Nephron (organoid): ENCODE data around the gene ZNF268.

Experiments
- H3K27ac Mint-ChIP-seq, 3 experiments: 2 replicates each; pipeline ENCODE4 v1.8.0; 2020; ENCODE audit warnings: mixed read lengths in 3 of 3, mild to moderate bottlenecking in 2 of 3, moderate library complexity in 1 of 3
- H3K27me3 Mint-ChIP-seq: 2 replicates; pipeline ENCODE4 v1.8.0; 2021; ENCODE audit warnings: low read depth, mild to moderate bottlenecking, moderate library complexity, mixed read lengths
- H3K36me3 Mint-ChIP-seq: 2 replicates; pipeline ENCODE4 v1.8.0; 2020; ENCODE audit warnings: low read depth, mixed read lengths
- H3K4me1 Mint-ChIP-seq: 2 replicates; pipeline ENCODE4 v1.8.0; 2020; ENCODE audit warnings: mixed read lengths
- H3K4me3 Mint-ChIP-seq, 3 experiments: 2 replicates each; pipeline ENCODE4 v1.8.0; 2020; ENCODE audit warnings: mild to moderate bottlenecking in 3 of 3, mixed read lengths in 3 of 3, moderate library complexity in 2 of 3
- H3K9me3 Mint-ChIP-seq: 2 replicates; pipeline ENCODE4 v1.8.0; 2020; ENCODE audit warnings: mixed read lengths
- CTCF ChIP-seq, 3 experiments: fragments of 200-600 bp; sonication (generic); IDR thresholded peaks; one replicate each; pipeline ENCODE4 v1.5.0; 2021; ENCODE audit warnings: antibody characterized with exemption in 3 of 3; ENCODE audit not compliant: unreplicated experiment in 3 of 3

Gene ZNF268

GRCh38 chr12:133174901-133175300, 6.4 kb upstream of the ZNF268 start:
- Mint-ChIP-seq H3K9me3 (peaks cover 62% of the 10 kb centered on the region), H3K4me3 (no peak overlapping the region), H3K36me3 (peaks cover 12% of the 10 kb centered on the region), H3K4me1 (no peaks in the 10 kb centered on the region), H3K27me3 (no peaks in the 10 kb centered on the region), H3K27ac (no peak overlapping the region)
- no peak for TF ChIP-seq CTCF (IDR thresholded peaks at IDR 0.05; ENCODE audit: unreplicated experiment in 3 of 3)

GRCh38 chr12:133180669-133181068, 626 bp upstream of the ZNF268 start:
- Mint-ChIP-seq H3K27me3 (peaks cover 3% of the 10 kb centered on the region), H3K4me3 (peak overlapping the region; percentile 64 to 80 (median 70)), H3K36me3 (peaks cover 68% of the 10 kb centered on the region), H3K9me3 (peaks cover 77% of the 10 kb centered on the region), H3K27ac (no peak overlapping the region), H3K4me1 (no peaks in the 10 kb centered on the region)
- no peak for TF ChIP-seq CTCF (IDR thresholded peaks at IDR 0.05; ENCODE audit: unreplicated experiment in 3 of 3)

GRCh38 chr12:133190176-133190575, 8.9 kb downstream of the ZNF268 start:
- H3K36me3 Mint-ChIP-seq, result peaks cover 100% of the 10 kb centered on the region
- no peak for TF ChIP-seq CTCF (IDR thresholded peaks at IDR 0.05; ENCODE audit: unreplicated experiment in 3 of 3)
- no peaks in the 10 kb centered on the region for H3K4me1 Mint-ChIP-seq
- no peak overlapping the region for H3K27ac Mint-ChIP-seq
- H3K4me3 Mint-ChIP-seq, result no peak overlapping the region
- H3K9me3 Mint-ChIP-seq, result peaks cover 97% of the 10 kb centered on the region
- H3K27me3 Mint-ChIP-seq, result peaks cover 7% of the 10 kb centered on the region

- Mint-ChIP-seq H3K9me3 (peaks cover 83% of the 10 kb centered on the region), H3K36me3 (peaks cover 92% of the 10 kb centered on the region), H3K27me3 (peaks cover 3% of the 10 kb centered on the region), H3K27ac (no peak overlapping the region), H3K4me3 (no peak overlapping the region), H3K4me1 (no peaks in the 10 kb centered on the region)
- no peak for TF ChIP-seq CTCF (IDR thresholded peaks at IDR 0.05; ENCODE audit: unreplicated experiment in 3 of 3)
Measured at GRCh38 chr12:133192847-133193246, 11.6 kb downstream of the ZNF268 start.

GRCh38 chr12:133201888-133202287, 20.6 kb downstream of the ZNF268 start:
- no peak overlapping the region for H3K4me3 Mint-ChIP-seq
- H3K4me1 Mint-ChIP-seq, result no peaks in the 10 kb centered on the region
- peaks cover 83% of the 10 kb centered on the region for H3K36me3 Mint-ChIP-seq
- H3K9me3 Mint-ChIP-seq, result peaks cover 65% of the 10 kb centered on the region
- TF ChIP-seq CTCF (IDR thresholded peaks at IDR 0.05; ENCODE audit: unreplicated experiment in 3 of 3), result no peak
- no peak overlapping the region for H3K27ac Mint-ChIP-seq
- H3K27me3 Mint-ChIP-seq, result no peaks in the 10 kb centered on the region

GRCh38 chr12:133202493-133203343, 21.4 kb downstream of the ZNF268 start:
- Mint-ChIP-seq H3K4me1 (no peaks in the 10 kb centered on the region), H3K27ac (no peak overlapping the region), H3K27me3 (no peaks in the 10 kb centered on the region), H3K9me3 (peaks cover 72% of the 10 kb centered on the region), H3K4me3 (no peak overlapping the region), H3K36me3 (peaks cover 88% of the 10 kb centered on the region)
- no peak for TF ChIP-seq CTCF (IDR thresholded peaks at IDR 0.05; ENCODE audit: unreplicated experiment in 3 of 3)
